Panc1 (cell line): ENCODE measurements around the gene CXCL11. TPM values are rescaled to one million over a fixed set of nuclear protein-coding genes. Genes with fewer than 3 reads are reported as not detected.

ENCODE experiments used
- ATAC-seq: fragments of 200-7000 bp; cut with Tn5 transposase; 2 replicates; pipeline ENCODE4 v1.9.1; 2020; ENCODE audit warnings: mild to moderate bottlenecking, moderate library complexity
- BruUV-seq: library from RNA; stranded (reverse); fragments of 400-500 nt; replicated peaks from 2 replicates; lab custom pipeline; 2021; lab: Mats Ljungman, UMichigan
- CTCF ChIA-PET: fragments of 300-600 bp; sonication (Branson Sonifier 250); formaldehyde crosslinking; loops from one replicate; lab custom pipeline; 2022; ENCODE audit warnings: antibody characterized with exemption; lab: Charles Lee
- POLR2A ChIA-PET: fragments of 300-600 bp; sonication (Branson Sonifier 250); formaldehyde crosslinking; loops from one replicate; lab custom pipeline; 2022; ENCODE audit warnings: antibody characterized with exemption; lab: Charles Lee
- DNase-seq: peaks from one replicate; pipeline ENCODE4 v3.0.0-alpha.2; 2010; ENCODE audit warnings: low read depth, low spot score
- H3K27ac ChIP-seq: 2 replicates; pipeline ENCODE4 v1.5.1; 2011; ENCODE audit warnings: mild to moderate bottlenecking, low read length, inconsistent platforms
- H3K27me3 ChIP-seq: fragments of 200-500 bp; sonication (Bioruptor generic); 2 replicates; pipeline ENCODE4 v1.6.0; 2014; ENCODE audit warnings: low read length, inconsistent platforms; ENCODE audit not compliant: control insufficient read depth, insufficient read depth
- H3K36me3 ChIP-seq: fragments of 200-500 bp; sonication (Bioruptor generic); 2 replicates; pipeline ENCODE4 v1.5.1; 2014; ENCODE audit warnings: inconsistent platforms, mild to moderate bottlenecking, low read length, moderate library complexity; ENCODE audit not compliant: control insufficient read depth, insufficient read depth
- H3K4me1 ChIP-seq: 2 replicates; pipeline ENCODE4 v1.5.1; 2011; ENCODE audit warnings: inconsistent platforms, mild to moderate bottlenecking, low read length, moderate library complexity; ENCODE audit not compliant: control insufficient read depth, insufficient read depth
- H3K4me3 ChIP-seq, 2 experiments: 2 replicates each; pipeline ENCODE4 v1.5.1; 2011 to 2012; ENCODE audit warnings: low read depth in 2 of 2, low read length in 2 of 2, mild to moderate bottlenecking in 2 of 2, inconsistent platforms in 1 of 2, moderate library complexity in 1 of 2
- H3K9me3 ChIP-seq: fragments of 200-500 bp; sonication (Bioruptor generic); 2 replicates; pipeline ENCODE4 v1.5.1; 2014; ENCODE audit warnings: low read depth, mild to moderate bottlenecking, inconsistent platforms, low read length, moderate library complexity; ENCODE audit not compliant: control insufficient read depth, insufficient read depth
- POLR2AphosphoS5 ChIP-seq: IDR thresholded peaks from 2 replicates; pipeline ENCODE4 v1.6.1; 2012; ENCODE audit warnings: mild to moderate bottlenecking, low read depth, low read length, moderate library complexity
- REST ChIP-seq, 2 experiments: IDR thresholded peaks; 2 replicates each; pipeline ENCODE4 v1.6.1; 2011 to 2012; ENCODE audit warnings: low read depth in 2 of 2, control low read depth in 1 of 2, low read length in 1 of 2, mild to moderate bottlenecking in 1 of 2, moderate library complexity in 1 of 2; ENCODE audit not compliant: insufficient read depth in 1 of 2
- SIN3A ChIP-seq: IDR thresholded peaks from 2 replicates; pipeline ENCODE4 v1.6.1; 2012; ENCODE audit warnings: low read depth, mild to moderate bottlenecking, low read length, moderate library complexity, borderline replicate concordance; ENCODE audit not compliant: insufficient read depth
- TCF7L2 ChIP-seq: IDR thresholded peaks from 2 replicates; pipeline ENCODE4 v1.6.1; 2011; ENCODE audit warnings: mild to moderate bottlenecking, low read depth, low read length, inconsistent platforms
- in situ Hi-C: cut with HindIII; loops from 2 replicates; pipeline ENCODE4 v1.10.0; 2016; ENCODE audit warnings: low sequenced_read_pairs, low pct_unique_long_range_greater_than_20kb
- intact Hi-C: fragments of 100-400 bp; cut with micrococcal nuclease; formaldehyde crosslinking; loops from one replicate; pipeline ENCODE4 v1.10.0; 2022; ENCODE audit not compliant: unreplicated experiment
- total RNA-seq: library from RNA; stranded (reverse); gene quantifications from one replicate; pipeline ENCODE4 v1.2.1, GENCODE V29; 2021; ENCODE audit not compliant: unreplicated experiment
- TF ChIP-seq, protein P1 (sequence below): fragments of 450-650 bp; IDR thresholded peaks from 2 replicates; pipeline ENCODE4 v1.5.1; 2017; ENCODE audit warnings: mild to moderate bottlenecking

Gene CXCL11
- total RNA-seq, 1 experiment from 2014 or later = not detected

DNA sequence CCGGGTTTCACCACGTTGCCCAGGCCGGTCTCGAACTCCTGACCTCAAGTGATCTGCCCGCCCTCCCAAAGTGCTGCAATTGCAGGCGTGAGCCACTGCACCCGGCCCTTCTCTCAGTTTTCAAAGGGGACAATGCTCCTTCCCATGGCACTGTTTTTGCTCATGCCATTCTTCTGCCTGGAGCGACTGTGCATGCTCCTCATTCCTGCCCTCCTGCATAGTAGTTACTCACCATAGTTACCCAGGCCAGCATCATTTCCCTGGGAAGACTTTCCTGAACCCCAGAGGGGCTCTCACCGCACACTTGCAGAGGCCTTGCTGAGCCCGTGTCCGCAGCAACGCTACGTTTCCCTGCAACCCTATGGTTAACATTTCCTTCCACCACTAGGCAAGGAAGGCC lies 25.3 kb downstream of the CXCL11 start:
- POLR2A ChIA-PET = no interaction called here
- Histone ChIP-seq H3K9me3 (no peaks in the 10 kb centered on the region), H3K4me1 (no peaks in the 10 kb centered on the region), H3K27ac (no peak overlapping the region), H3K36me3 (no peaks in the 10 kb centered on the region), H3K4me3 (no peak overlapping the region), H3K27me3 (no peaks in the 10 kb centered on the region; the same call in none of the 2 replicates)
- intact Hi-C loops = no loop called here
- in situ Hi-C loops = no loop called here
- BruUV-seq = no TSS peak
- CTCF ChIA-PET = no interaction called here
- ATAC-seq = no peak
- TF ChIP-seq SIN3A = no peak
- DNase-seq = no peak

GRCh38 chr4:76009311-76009710 lies 26.6 kb downstream of the CXCL11 start:
- no peak overlapping the region for H3K4me3 ChIP-seq
- H3K36me3 ChIP-seq = no peaks in the 10 kb centered on the region
- CTCF ChIA-PET = no interaction called here
- no peaks in the 10 kb centered on the region for H3K9me3 ChIP-seq
- no peaks in the 10 kb centered on the region; the same call in none of the 2 replicates for H3K27me3 ChIP-seq
- no TSS peak for BruUV-seq
- in situ Hi-C loops = no loop called here
- POLR2A ChIA-PET = no interaction called here
- intact Hi-C loops = no loop called here
- ATAC-seq (no peak), DNase-seq (no peak)
- no peak for TF ChIP-seq REST (IDR thresholded peaks at IDR 0.05; ENCODE audit: insufficient read depth in 1 of 2, low read depth in 2 of 2, low read length in 1 of 2)
- no peak for TF ChIP-seq POLR2AphosphoS5
- TF ChIP-seq SIN3A = no peak
- TF ChIP-seq, protein P1, sequence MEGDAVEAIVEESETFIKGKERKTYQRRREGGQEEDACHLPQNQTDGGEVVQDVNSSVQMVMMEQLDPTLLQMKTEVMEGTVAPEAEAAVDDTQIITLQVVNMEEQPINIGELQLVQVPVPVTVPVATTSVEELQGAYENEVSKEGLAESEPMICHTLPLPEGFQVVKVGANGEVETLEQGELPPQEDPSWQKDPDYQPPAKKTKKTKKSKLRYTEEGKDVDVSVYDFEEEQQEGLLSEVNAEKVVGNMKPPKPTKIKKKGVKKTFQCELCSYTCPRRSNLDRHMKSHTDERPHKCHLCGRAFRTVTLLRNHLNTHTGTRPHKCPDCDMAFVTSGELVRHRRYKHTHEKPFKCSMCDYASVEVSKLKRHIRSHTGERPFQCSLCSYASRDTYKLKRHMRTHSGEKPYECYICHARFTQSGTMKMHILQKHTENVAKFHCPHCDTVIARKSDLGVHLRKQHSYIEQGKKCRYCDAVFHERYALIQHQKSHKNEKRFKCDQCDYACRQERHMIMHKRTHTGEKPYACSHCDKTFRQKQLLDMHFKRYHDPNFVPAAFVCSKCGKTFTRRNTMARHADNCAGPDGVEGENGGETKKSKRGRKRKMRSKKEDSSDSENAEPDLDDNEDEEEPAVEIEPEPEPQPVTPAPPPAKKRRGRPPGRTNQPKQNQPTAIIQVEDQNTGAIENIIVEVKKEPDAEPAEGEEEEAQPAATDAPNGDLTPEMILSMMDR = no peak
- no peak for TF ChIP-seq TCF7L2
- no peak overlapping the region for H3K27ac ChIP-seq
- no peaks in the 10 kb centered on the region for H3K4me1 ChIP-seq

- no TSS peak for BruUV-seq
- Histone ChIP-seq H3K4me3 (no peak within 1 kb of the TSS), H3K9me3 (no peaks in the 10 kb centered on the region), H3K27ac (no peak within 1 kb of the TSS), H3K4me1 (no peaks in the 10 kb centered on the region), H3K36me3 (no peaks in the 10 kb centered on the region), H3K27me3 (no peaks in the 10 kb centered on the region; the same call in 1 of the 2 replicates)
- no peak for DNase-seq
- POLR2A ChIA-PET = no interaction called here
- no peak for ATAC-seq
- in situ Hi-C loops (no loop called here), intact Hi-C loops (no loop called here)
- CTCF ChIA-PET = no interaction called here
- TF ChIP-seq, protein P1 = no peak
- TF ChIP-seq REST (IDR thresholded peaks at IDR 0.05; ENCODE audit: insufficient read depth in 1 of 2, low read depth in 2 of 2, low read length in 1 of 2) = no peak
- no peak for TF ChIP-seq TCF7L2
- no peak for TF ChIP-seq POLR2AphosphoS5
- TF ChIP-seq SIN3A = no peak
Observed at GRCh38 chr4:76007089-76007862, 28.6 kb downstream of the CXCL11 start, which contains the start of gene CXCL9. Gene CXCL9 (minus strand): TSS chr4:76007509. CDS start chr4:76007449, 60 bp downstream.
